IMR-90 (cell line): ENCODE results near the gene CEP76.
"Not testable (repeated sequence)": the region's sequence is repeated elsewhere in the genome, so short reads cannot be mapped to it uniquely, and the experiment has no call there.

ENCODE experiments used
- CEBPB ChIP-seq: IDR thresholded peaks from 2 replicates; pipeline ENCODE4 v1.6.1; 2012; ENCODE audit warnings: low read depth, low read length, improper control_type of control experiment
- CHD1 ChIP-seq: IDR thresholded peaks from 2 replicates; pipeline ENCODE4 v1.6.1; 2012; ENCODE audit warnings: low read depth, low read length, improper control_type of control experiment
- FOS ChIP-seq: fragments of 150-350 bp; IDR thresholded peaks from 2 replicates; pipeline ENCODE4 v1.6.1; 2016; ENCODE audit warnings: low read depth, low read length
- POLR2A ChIP-seq: IDR thresholded peaks from 2 replicates; pipeline ENCODE4 v1.6.1; 2012; ENCODE audit warnings: mild to moderate bottlenecking, low read depth, low read length
- RCOR1 ChIP-seq: IDR thresholded peaks from 2 replicates; pipeline ENCODE4 v1.6.1; 2012; ENCODE audit warnings: mild to moderate bottlenecking, low read length, improper control_type of control experiment; ENCODE audit not compliant: insufficient replicate concordance
- TF ChIP-seq, protein P1 (sequence below): conservative IDR thresholded peaks from 2 replicates; pipeline ENCODE4 v1.5.1; 2012; ENCODE audit warnings: mild to moderate bottlenecking, low read depth, low read length, improper control_type of control experiment
- TF ChIP-seq, protein P2 (sequence below): fragments of 150-350 bp; IDR thresholded peaks from 2 replicates; pipeline ENCODE4 v1.6.1; 2017; ENCODE audit warnings: mild to moderate bottlenecking, antibody characterized with exemption, low read length, low read depth

DNA sequence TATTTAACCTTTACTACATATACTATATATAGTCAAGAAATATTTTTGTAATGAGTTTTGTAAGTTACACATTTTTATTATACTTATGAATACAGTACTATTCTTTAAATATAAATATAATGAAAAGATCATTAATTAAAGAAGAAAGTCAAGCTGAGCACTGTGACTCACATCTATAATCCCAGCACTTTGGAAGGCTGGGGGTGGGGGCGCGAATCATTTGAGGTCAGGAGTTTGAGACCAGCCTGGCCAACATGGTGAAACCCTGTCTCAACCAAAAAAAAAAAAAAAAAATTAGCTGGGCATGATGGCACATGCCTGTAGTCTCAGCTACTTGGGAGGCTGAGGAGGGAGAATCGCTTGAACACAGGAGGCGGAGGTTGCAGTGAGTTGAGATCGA is 58.8 kb downstream of the CEP76 start:
- TF ChIP-seq CEBPB, POLR2A, CHD1, FOS, RCOR1: not testable (repeated sequence)
- TF ChIP-seq, protein P1, sequence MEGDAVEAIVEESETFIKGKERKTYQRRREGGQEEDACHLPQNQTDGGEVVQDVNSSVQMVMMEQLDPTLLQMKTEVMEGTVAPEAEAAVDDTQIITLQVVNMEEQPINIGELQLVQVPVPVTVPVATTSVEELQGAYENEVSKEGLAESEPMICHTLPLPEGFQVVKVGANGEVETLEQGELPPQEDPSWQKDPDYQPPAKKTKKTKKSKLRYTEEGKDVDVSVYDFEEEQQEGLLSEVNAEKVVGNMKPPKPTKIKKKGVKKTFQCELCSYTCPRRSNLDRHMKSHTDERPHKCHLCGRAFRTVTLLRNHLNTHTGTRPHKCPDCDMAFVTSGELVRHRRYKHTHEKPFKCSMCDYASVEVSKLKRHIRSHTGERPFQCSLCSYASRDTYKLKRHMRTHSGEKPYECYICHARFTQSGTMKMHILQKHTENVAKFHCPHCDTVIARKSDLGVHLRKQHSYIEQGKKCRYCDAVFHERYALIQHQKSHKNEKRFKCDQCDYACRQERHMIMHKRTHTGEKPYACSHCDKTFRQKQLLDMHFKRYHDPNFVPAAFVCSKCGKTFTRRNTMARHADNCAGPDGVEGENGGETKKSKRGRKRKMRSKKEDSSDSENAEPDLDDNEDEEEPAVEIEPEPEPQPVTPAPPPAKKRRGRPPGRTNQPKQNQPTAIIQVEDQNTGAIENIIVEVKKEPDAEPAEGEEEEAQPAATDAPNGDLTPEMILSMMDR: not testable (repeated sequence)
- TF ChIP-seq, protein P2, sequence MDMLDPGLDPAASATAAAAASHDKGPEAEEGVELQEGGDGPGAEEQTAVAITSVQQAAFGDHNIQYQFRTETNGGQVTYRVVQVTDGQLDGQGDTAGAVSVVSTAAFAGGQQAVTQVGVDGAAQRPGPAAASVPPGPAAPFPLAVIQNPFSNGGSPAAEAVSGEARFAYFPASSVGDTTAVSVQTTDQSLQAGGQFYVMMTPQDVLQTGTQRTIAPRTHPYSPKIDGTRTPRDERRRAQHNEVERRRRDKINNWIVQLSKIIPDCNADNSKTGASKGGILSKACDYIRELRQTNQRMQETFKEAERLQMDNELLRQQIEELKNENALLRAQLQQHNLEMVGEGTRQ: not testable (repeated sequence)
